K562 (cell line): Measurements from ENCODE around the gene LMNB1. TPM values are rescaled to one million over a fixed set of nuclear protein-coding genes. Genes with fewer than 3 reads are reported as not detected.

Experiments used
- ATAC-seq: fragments of 200-7000 bp; cut with Tn5 transposase; 3 replicates; pipeline ENCODE4 v1.9.1; 2020; ENCODE audit warnings: moderate library complexity
- BruUV-seq: library from RNA; stranded (reverse); fragments of 400-500 nt; replicated peaks from 2 replicates; lab custom pipeline; 2021; lab: Mats Ljungman, UMichigan
- CTCF ChIA-PET: fragments of 300-600 bp; formaldehyde crosslinking; extraction: SDS; loops from one replicate; lab custom pipeline; 2021; ENCODE audit warnings: low intra/inter-chr PET ratio; lab: Yijun Ruan, JAX
- POLR2A ChIA-PET: fragments of 300-600, 350-650 bp; sonication (Branson Sonifier 250); formaldehyde crosslinking; extraction: SDS; loops from one replicate; lab custom pipeline; 2021; ENCODE audit warnings: antibody characterized with exemption, inconsistent platforms; lab: Yijun Ruan, JAX
- DNase-seq, 4 experiments: peaks; one replicate each; pipeline versions ENCODE4 v3.0.0 to v3.0.0-alpha.2; 2011 to 2018; ENCODE audit warnings: low spot score in 3 of 4, mixed read lengths in 3 of 4; ENCODE audit errors: extremely low read depth in 1 of 4
- FAIRE-seq: peaks from 2 replicates; lab custom pipeline; 2011; peaks lifted over from hg19 to GRCh38; lab: Jason Lieb, UNC
- H2AFZ ChIP-seq: 2 replicates; pipeline ENCODE4 v1.6.0; 2011; ENCODE audit warnings: low read depth, low read length, control low read depth, inconsistent platforms
- H3K27ac ChIP-seq: fragments of 200-600 bp; 3 replicates; pipeline ENCODE4 v1.8.0; 2011; ENCODE audit warnings: low read depth, mild to moderate bottlenecking, control low read depth, inconsistent platforms, low read length, moderate library complexity, mixed read lengths; ENCODE audit errors: extremely low read depth
- H3K27me3 ChIP-seq, 2 experiments: fragments of 300-600 bp in 1 of 2; 2 replicates in 1 of 2; 3 replicates in 1 of 2; pipeline versions ENCODE4 v1.6.0 to v1.8.0; 2011; ENCODE audit warnings: inconsistent platforms in 2 of 2, low read length in 2 of 2, mild to moderate bottlenecking in 1 of 2, mixed read lengths in 1 of 2, moderate library complexity in 1 of 2; ENCODE audit not compliant: control insufficient read depth in 2 of 2, insufficient read depth in 2 of 2
- H3K36me3 ChIP-seq: fragments of 300-600 bp; 3 replicates; pipeline ENCODE4 v1.8.0; 2011; ENCODE audit warnings: mild to moderate bottlenecking, low read length, inconsistent platforms; ENCODE audit not compliant: control insufficient read depth, insufficient read depth
- H3K4me1 ChIP-seq, 2 experiments: fragments of 200-600 bp in 1 of 2; replicated peaks in 1 of 2; 2 replicates in 1 of 2; 3 replicates in 1 of 2; pipeline versions ENCODE4 v1.5.1 to v1.8.0; 2011; ENCODE audit warnings: inconsistent platforms in 2 of 2, low read length in 2 of 2, mild to moderate bottlenecking in 1 of 2, mixed read lengths in 1 of 2, moderate library complexity in 1 of 2; ENCODE audit not compliant: control insufficient read depth in 2 of 2, insufficient read depth in 2 of 2
- H3K4me2 ChIP-seq: 2 replicates; pipeline ENCODE4 v1.6.1; 2011; ENCODE audit warnings: low read length, control low read depth, inconsistent platforms, mixed read lengths; ENCODE audit not compliant: insufficient read depth
- H3K4me3 ChIP-seq: fragments of 200-600 bp; sonication (generic), shearing (Covaris generic); 2 replicates; pipeline ENCODE4 v1.5.1; 2016; ENCODE audit warnings: control low read depth, inconsistent platforms
- H3K79me2 ChIP-seq: fragments of 200-600 bp; 3 replicates; pipeline ENCODE4 v1.8.0; 2011; ENCODE audit warnings: low read length, inconsistent platforms; ENCODE audit not compliant: control insufficient read depth, insufficient read depth
- H3K9ac ChIP-seq, 2 experiments: 2 replicates each; pipeline versions ENCODE4 v1.6.0 to v1.6.1; 2011; ENCODE audit warnings: low read depth in 2 of 2, low read length in 2 of 2, control low read depth in 1 of 2, inconsistent platforms in 1 of 2, mild to moderate bottlenecking in 1 of 2, mixed read lengths in 1 of 2; ENCODE audit not compliant: insufficient read depth in 1 of 2
- H3K9me1 ChIP-seq: one replicate; pipeline ENCODE4 v1.6.0; 2011; ENCODE audit warnings: inconsistent platforms, mild to moderate bottlenecking, low read length, moderate library complexity; ENCODE audit not compliant: control insufficient read depth, insufficient read depth
- H3K9me3 ChIP-seq: replicated peaks from 2 replicates; pipeline ENCODE4 v1.5.1; 2011; ENCODE audit warnings: low read depth, low read length, inconsistent platforms; ENCODE audit not compliant: control insufficient read depth, insufficient read depth
- H4K20me1 ChIP-seq: replicated peaks from 2 replicates; pipeline ENCODE4 v1.6.1; 2011; ENCODE audit warnings: low read length, inconsistent platforms, mixed read lengths; ENCODE audit not compliant: control insufficient read depth, insufficient read depth
- CHCHD3 ChIP-seq: fragments of 250-450 bp; sonication (Bioruptor Pico); IDR thresholded peaks from 2 replicates; pipeline ENCODE4 v2.1.2; 2022; ENCODE audit warnings: mild to moderate bottlenecking
- FOXK2 ChIP-seq, 2 experiments: fragments of 450-650 bp; IDR thresholded peaks in 1 of 2; conservative IDR thresholded peaks in 1 of 2; 2 replicates each; pipeline ENCODE4 v1.6.1; 2016; ENCODE audit warnings: low read depth in 2 of 2, mild to moderate bottlenecking in 1 of 2
- FOXM1 ChIP-seq, 2 experiments: fragments of 450-650 bp in 1 of 2; sonication (generic) in 1 of 2; formaldehyde crosslinking in 1 of 2; IDR thresholded peaks; 2 replicates each; pipeline versions ENCODE4 v1.6.1 to v1.9.0; 2017 to 2022; ENCODE audit warnings: low read depth in 2 of 2, mild to moderate bottlenecking in 2 of 2, missing genetic modification reagents in 1 of 2, moderate library complexity in 1 of 2
- POLR2H ChIP-seq: IDR thresholded peaks from 2 replicates; pipeline ENCODE4 v1.6.1; 2016; ENCODE audit warnings: missing genetic modification characterization, low read depth, mild to moderate bottlenecking, control low read depth, missing compliant biosample characterization, moderate library complexity
- RFX7 ChIP-seq: fragments of 250-450 bp; sonication (Bioruptor Pico); IDR thresholded peaks from 2 replicates; pipeline ENCODE4 v1.5.1; 2021; ENCODE audit warnings: mild to moderate bottlenecking
- SFPQ ChIP-seq: fragments of 200-400 bp; formaldehyde crosslinking; IDR thresholded peaks from 2 replicates; pipeline ENCODE4 v1.6.1; 2017; ENCODE audit warnings: mild to moderate bottlenecking, low read depth, low read length, moderate library complexity
- SMARCC2 ChIP-seq: fragments of 450-650 bp; IDR thresholded peaks from 2 replicates; pipeline ENCODE4 v1.6.1; 2017; ENCODE audit warnings: antibody characterized with exemption, moderate library complexity, mild to moderate bottlenecking, low read depth
- SRSF9 ChIP-seq: fragments of 200-400 bp; formaldehyde crosslinking; IDR thresholded peaks from 2 replicates; pipeline ENCODE4 v1.6.1; 2017; ENCODE audit warnings: low read depth, low read length, borderline replicate concordance
- XRCC4 ChIP-seq: IDR thresholded peaks from one replicate; pipeline ENCODE4 v1.6.1; 2011; ENCODE audit not compliant: insufficient read depth, insufficient read length; ENCODE audit errors: extremely low read depth
- ZEB2 ChIP-seq: fragments of 450-650 bp; IDR thresholded peaks from 2 replicates; pipeline ENCODE4 v1.6.1; 2016
- WGBS: fragments of 100-300 bp; shearing (Covaris generic); methylation state at CpG from one replicate; pipeline ENCODE4 v1.1.6; 2016; ENCODE audit warnings: low coverage, mixed read lengths; ENCODE audit not compliant: insufficient coverage; ENCODE audit errors: missing lambda C conversion rate; 5-methylcytosine and 5-hydroxymethylcytosine counted together
- in situ Hi-C: fragments of 300-500 bp; cut with MboI; formaldehyde crosslinking; loops from 4 replicates; pipeline ENCODE4 v1.15.0; 2018; ENCODE audit warnings: inconsistent platforms, mixed read lengths
- intact Hi-C: fragments of 100-400 bp; cut with micrococcal nuclease; formaldehyde crosslinking; loops from 2 replicates; pipeline ENCODE4 v1.14.2; 2022
- polyA plus RNA-seq, 8 experiments: library from polyadenylated mRNA; depleted of rRNA in 4 of 8; stranded (reverse) in 5 of 8; unstranded in 3 of 8; fragments of >200 nt; fragmentation: Nextera tagmentation in 2 of 8; fragmentation: Illumina TruSeq in 1 of 8; extraction: Ambion mirVana in 2 of 8; extraction: Trizol in 1 of 8; gene quantifications; 2 replicates each; pipeline versions ENCODE4 v1.2.1 to v1.2.3, GENCODE V29; 2011 to 2014; ENCODE audit warnings: inconsistent platforms in 1 of 8, missing spikeins in 1 of 8
- total RNA-seq, 7 experiments: library from RNA; depleted of rRNA in 6 of 7; stranded (reverse); fragments of >200 nt in 6 of 7; fragmentation: Illumina TruSeq in 2 of 7; extraction: Trizol in 2 of 7; gene quantifications; 2 replicates each; pipeline versions ENCODE4 v1.2.1 to v1.2.3, GENCODE V29; 2011 to 2021; ENCODE audit warnings: low replicate concordance in 1 of 7
- TF ChIP-seq, protein P1 (sequence below): fragments of 250-450 bp; sonication (Bioruptor Pico); IDR thresholded peaks from 2 replicates; pipeline ENCODE4 v1.8.0; 2021; ENCODE audit warnings: borderline replicate concordance, mild to moderate bottlenecking, moderate library complexity; ENCODE audit not compliant: poor library complexity, severe bottlenecking
- TF ChIP-seq, protein P2 (sequence below): fragments of 250-450 bp; sonication (Bioruptor Pico); IDR thresholded peaks from 2 replicates; pipeline ENCODE4 v1.4.0; 2020
- TF ChIP-seq, protein P3 (sequence below): fragments of 150-350 bp; IDR thresholded peaks from 2 replicates; pipeline ENCODE4 v1.6.1; 2014; ENCODE audit warnings: low read depth, mild to moderate bottlenecking, low read length, borderline replicate concordance

Gene LMNB1
- total and polyA plus RNA-seq, 9 of the 15 experiments (the other 6 are each of a cell fraction or from before 2014, with no cell fraction given), result 2.8 to 190 (median 131) TPM

DNA sequence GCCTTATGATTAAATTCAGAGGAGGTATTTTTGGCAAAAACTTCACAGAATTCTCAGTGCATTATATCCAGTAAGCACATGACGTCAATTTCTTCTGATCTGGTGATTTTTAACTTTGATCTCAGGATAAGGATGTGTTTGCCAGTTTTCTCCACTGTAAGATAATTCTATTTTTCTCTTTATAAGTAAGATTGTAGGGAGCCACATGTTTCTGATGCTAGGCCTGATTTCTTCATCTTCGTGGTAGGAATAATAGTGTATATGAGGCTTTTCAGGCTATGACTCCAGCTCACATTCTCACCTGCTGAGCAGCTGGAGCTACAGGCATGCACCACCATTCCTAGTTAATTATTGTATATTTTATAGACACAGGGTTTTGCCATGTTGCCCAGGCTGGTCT is 32.1 kb upstream of the LMNB1 start:
- Histone ChIP-seq H3K27ac (no peak overlapping the region), H2AFZ (no peak overlapping the region), H3K4me1 (peaks cover 19 to 26% of the 10 kb centered on the region in 2 experiments), H4K20me1 (no peaks in the 10 kb centered on the region), H3K36me3 (no peaks in the 10 kb centered on the region), H3K4me3 (no peak overlapping the region), H3K9ac (no peak overlapping the region), H3K9me1 (no peaks in the 10 kb centered on the region), H3K4me2 (no peak overlapping the region), H3K27me3 (no peaks in the 10 kb centered on the region), H3K79me2 (no peaks in the 10 kb centered on the region), H3K9me3 (no peaks in the 10 kb centered on the region)
- BruUV-seq, result no TSS peak
- WGBS, result 15% methylated on average over 2 of the region's 2 CpGs
- in situ Hi-C loops (no loop called here), intact Hi-C loops (no loop called here)
- DNase-seq (no peak), ATAC-seq (no peak), FAIRE-seq (no peak)
- ChIA-PET CTCF (no interaction called here), POLR2A (interaction anchor here (0.7 kb wide), 1 partner anchor 9 kb away, joined by 3 read pairs; no protein-coding TSS in a partner anchor)
- TF ChIP-seq FOXK2 (conservative IDR thresholded peaks at IDR 0.05 in 1 of 2, IDR thresholded peaks at IDR 0.05 in 1 of 2; ENCODE audit: low read depth in 2 of 2), result no peak
- TF ChIP-seq CHCHD3 (CRISPR knock-in tag), result no peak
- TF ChIP-seq, protein P1, sequence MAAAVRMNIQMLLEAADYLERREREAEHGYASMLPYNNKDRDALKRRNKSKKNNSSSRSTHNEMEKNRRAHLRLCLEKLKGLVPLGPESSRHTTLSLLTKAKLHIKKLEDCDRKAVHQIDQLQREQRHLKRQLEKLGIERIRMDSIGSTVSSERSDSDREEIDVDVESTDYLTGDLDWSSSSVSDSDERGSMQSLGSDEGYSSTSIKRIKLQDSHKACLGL (CRISPR knock-in tag), result no peak
- TF ChIP-seq SFPQ, result no peak
- TF ChIP-seq, protein P2, sequence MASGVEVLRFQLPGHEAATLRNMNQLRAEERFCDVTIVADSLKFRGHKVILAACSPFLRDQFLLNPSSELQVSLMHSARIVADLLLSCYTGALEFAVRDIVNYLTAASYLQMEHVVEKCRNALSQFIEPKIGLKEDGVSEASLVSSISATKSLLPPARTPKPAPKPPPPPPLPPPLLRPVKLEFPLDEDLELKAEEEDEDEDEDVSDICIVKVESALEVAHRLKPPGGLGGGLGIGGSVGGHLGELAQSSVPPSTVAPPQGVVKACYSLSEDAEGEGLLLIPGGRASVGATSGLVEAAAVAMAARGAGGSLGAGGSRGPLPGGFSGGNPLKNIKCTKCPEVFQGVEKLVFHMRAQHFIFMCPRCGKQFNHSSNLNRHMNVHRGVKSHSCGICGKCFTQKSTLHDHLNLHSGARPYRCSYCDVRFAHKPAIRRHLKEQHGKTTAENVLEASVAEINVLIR, result no peak
- TF ChIP-seq, protein P3, sequence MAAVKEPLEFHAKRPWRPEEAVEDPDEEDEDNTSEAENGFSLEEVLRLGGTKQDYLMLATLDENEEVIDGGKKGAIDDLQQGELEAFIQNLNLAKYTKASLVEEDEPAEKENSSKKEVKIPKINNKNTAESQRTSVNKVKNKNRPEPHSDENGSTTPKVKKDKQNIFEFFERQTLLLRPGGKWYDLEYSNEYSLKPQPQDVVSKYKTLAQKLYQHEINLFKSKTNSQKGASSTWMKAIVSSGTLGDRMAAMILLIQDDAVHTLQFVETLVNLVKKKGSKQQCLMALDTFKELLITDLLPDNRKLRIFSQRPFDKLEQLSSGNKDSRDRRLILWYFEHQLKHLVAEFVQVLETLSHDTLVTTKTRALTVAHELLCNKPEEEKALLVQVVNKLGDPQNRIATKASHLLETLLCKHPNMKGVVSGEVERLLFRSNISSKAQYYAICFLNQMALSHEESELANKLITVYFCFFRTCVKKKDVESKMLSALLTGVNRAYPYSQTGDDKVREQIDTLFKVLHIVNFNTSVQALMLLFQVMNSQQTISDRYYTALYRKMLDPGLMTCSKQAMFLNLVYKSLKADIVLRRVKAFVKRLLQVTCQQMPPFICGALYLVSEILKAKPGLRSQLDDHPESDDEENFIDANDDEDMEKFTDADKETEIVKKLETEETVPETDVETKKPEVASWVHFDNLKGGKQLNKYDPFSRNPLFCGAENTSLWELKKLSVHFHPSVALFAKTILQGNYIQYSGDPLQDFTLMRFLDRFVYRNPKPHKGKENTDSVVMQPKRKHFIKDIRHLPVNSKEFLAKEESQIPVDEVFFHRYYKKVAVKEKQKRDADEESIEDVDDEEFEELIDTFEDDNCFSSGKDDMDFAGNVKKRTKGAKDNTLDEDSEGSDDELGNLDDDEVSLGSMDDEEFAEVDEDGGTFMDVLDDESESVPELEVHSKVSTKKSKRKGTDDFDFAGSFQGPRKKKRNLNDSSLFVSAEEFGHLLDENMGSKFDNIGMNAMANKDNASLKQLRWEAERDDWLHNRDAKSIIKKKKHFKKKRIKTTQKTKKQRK, result no peak
- TF ChIP-seq RFX7, result no peak
- no peak for TF ChIP-seq SRSF9
- TF ChIP-seq POLR2H (tag), result no peak
- no peak for TF ChIP-seq SMARCC2
- no peak for TF ChIP-seq FOXM1 (IDR thresholded peaks at IDR 0.05; ENCODE audit: low read depth)
- no peak for TF ChIP-seq FOXM1 (CRISPR knock-in tag; IDR thresholded peaks at IDR 0.05; ENCODE audit: low read depth)
- no peak for TF ChIP-seq XRCC4
- TF ChIP-seq ZEB2, result no peak
